NOMO-1 treated with DMSO at 0.1 percent for 48 hours (cell line): ENCODE data around the gene ANKS4B.
"Not testable (repeated sequence)": the region's sequence is repeated elsewhere in the genome, so short reads cannot be mapped to it uniquely, and the experiment has no call there.

ENCODE experiments used
- DNase-seq: peaks from one replicate; lab custom pipeline; 2025; ENCODE audit not compliant: unreplicated experiment; lab: John Stamatoyannopoulos, UW

Gene ANKS4B

DNA sequence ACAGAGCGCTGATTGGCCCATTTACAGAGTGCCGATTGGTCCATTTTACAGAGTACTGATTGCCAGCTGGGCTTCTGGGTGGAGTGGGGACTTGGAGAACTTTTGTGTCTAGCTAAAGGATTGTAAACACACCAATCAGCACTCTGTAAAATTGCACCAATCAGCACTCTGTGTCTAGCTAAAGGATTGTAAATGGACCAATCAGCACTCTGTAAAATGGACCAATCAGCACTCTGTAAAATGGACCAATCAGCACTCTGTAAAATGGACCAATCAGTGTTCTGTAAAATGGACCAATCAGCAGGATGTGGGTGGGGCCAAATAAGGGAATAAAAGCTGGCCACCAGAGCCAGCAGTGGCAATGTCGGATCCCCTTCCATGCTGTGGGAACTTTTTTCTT is 56.3 kb downstream of the ANKS4B start:
- DNase-seq = not testable (repeated sequence)

DNA sequence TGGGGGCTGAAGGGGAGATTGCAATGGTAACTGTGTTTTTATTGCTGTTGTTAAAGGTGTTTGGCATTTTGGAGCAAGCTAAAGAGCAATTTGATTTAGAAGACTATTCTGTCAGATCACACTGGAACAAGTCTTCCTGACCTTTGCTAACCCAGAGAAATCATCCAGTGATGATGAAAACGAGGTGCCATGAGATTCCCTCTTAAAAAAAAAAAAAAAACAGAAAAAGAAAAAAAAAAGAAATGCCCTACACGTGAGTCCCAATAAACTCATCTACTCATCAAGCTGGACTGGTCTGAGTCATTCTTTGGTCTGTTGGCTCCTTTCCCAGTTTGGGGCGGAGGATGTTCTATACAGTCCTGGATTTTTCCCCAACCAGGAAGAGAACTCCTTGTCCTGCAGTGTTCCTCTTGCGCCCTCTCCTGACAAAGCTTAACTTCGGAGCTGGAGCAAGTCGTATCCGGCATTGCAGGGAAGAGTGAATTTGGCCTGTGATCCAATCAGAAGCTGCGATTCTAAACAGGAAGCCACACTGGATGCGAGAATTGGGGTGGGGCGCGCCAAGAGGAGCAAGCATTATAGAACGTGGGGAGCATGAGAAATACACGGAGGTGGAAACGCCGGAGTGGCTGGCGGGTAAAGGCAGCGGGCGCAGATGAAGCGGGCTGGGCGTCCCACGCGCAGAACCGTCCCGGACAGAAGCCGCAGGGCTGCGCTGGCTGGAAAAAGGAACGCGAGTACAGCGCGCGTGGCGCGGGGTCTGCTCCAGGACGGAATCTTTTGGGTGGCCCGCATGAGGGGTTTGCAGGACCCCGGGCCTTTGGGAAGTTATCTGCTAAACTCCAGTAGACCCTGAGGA is 67.0 kb downstream of the ANKS4B start:
- DNase-seq = peak; percentile 91

DNA sequence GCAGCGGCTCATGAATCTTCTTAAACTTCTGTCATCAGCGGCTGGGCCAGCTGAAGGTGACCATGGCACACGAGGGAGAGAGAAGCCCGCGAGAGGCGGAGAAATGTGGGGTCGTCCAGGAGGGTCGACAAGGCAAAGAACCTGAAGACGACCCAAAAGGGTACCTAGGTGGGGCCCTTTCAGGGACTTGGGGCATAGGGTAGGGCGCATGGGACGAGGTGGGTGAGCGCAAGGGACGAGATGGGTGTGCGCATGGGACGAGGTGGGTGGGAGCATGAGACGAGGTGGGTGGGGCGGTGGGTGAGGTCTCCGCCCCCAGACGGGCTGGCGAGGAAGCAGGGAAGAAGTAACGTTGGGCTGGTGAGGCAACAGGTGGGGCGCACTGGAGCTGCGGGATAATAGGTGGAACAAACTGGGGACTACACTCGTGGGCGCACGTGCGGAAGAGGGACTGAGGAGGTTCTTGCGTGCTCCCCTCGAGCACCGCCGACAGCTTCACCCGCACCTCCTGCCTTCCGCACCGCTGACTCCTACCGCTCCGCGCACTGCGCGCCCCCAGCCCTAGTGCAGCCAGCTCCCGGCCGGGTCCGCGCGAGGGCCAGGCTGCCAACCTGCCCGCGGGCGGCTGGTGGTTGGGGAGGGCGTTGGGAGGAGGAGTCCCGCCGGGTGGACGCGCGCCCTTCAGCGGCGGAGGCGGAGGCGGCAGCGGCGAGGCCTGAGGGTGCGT is 67.8 kb downstream of the ANKS4B start:
- DNase-seq = peak; percentile 74

DNA sequence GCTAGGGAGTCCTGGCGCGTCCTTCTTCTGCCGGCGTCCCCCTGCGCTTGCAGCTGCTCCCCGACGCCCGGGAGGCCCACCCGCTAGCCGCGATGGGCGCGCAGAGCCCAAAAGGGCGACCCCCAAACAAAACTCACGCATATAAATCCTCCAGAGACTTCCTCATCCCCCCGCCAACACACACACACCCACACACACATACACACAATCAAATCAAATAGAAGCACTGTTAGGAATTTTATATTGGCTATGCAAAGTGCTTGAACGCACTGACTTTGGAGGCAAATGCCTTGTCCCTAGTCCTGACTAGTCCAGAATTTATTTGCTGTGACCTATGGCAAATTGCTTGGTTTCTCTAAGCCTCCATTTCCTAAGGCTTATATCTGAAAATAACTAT is 68.4 kb downstream of the ANKS4B start:
- DNase-seq = no peak

DNA sequence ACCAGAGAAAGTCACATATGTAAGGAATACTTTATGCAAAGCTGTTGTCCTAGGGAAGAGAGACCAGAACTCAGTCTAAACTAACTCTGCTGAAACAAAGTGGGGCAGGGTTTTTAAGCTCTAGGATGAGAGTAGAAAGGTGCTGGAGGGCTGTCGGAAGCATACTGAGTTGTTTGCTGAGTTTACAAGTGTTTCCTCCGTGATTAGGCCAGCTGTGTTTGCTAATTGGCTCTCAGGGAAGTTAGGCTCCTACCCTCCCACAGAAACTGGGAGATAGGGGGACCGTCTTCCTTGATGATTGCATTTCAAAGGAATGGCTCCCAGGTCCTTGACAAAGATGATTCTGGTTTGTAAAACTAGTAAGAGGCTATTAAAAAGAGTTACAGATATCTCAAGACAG is 69.0 kb downstream of the ANKS4B start:
- DNase-seq = no peak

DNA sequence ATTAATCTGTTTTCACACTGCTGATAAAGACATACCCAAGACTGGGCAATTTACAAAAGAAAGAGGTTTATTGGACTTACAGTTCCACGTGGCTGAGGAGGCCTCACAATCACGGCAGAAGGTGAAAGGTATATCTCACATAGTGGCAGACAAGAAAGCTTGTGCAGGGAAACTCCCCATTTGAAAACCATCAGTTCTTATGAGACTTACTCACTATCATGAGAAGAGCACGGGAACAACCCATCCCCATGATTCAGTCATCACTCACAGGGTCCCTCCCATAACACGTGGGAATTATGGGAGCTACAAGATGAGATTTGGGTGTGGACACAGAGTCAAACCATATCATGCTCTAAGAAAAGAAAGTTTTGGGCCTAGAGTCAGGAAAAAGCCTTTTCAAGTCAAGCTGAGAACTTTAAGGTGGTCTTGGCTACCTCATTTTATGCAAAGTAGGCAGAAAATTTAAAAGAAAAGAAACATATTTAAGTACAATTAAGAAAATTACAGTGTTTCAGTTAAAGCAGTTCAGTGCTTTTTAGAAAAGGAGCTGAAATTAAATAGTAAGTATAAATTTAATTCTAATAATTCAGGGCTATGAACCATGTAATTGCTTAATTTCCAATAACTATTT is 69.5 kb downstream of the ANKS4B start:
- DNase-seq = no peak
